Stimulated activated CD8-positive, alpha-beta memory T cell treated with anti-CD3 and anti-CD28 coated beads, Interleukin-4, amount 100 ng/mL, for 4 hours (primary cell): ENCODE results near the gene NEU2.

Experiments
- DNase-seq, 2 donors: peaks; one replicate each; pipeline ENCODE4 v3.0.0-alpha.2; 2020; ENCODE audit warnings: low read depth in 2 of 2, low spot score in 1 of 2

NEU2 gene

GRCh38 chr2:233032551-233033320 lies at the start of gene NEU2:
TSS of gene NEU2 (plus strand) at chr2:233032672. CDS start at chr2:233032672, 0 bp downstream.
- no peak for DNase-seq

- no peak for DNase-seq
Measured at GRCh38 chr2:232982926-232983668, 49.4 kb upstream of the NEU2 start.

GRCh38 chr2:232983669-232984140 lies 48.8 kb upstream of the NEU2 start:
- no peak for DNase-seq

- no peak for DNase-seq
Measured at GRCh38 chr2:232984451-232985207, 47.8 kb upstream of the NEU2 start.

GRCh38 chr2:232986155-232986554 lies 46.3 kb upstream of the NEU2 start:
- DNase-seq, result no peak

GRCh38 chr2:232993231-232993821 lies 39.1 kb upstream of the NEU2 start:
- no peak for DNase-seq

- DNase-seq, result no peak
Measured at GRCh38 chr2:232994446-232994845, 38.0 kb upstream of the NEU2 start.

GRCh38 chr2:232997749-232998665 lies 34.5 kb upstream of the NEU2 start:
- DNase-seq, result no peak

GRCh38 chr2:232998666-232998985 lies 33.8 kb upstream of the NEU2 start:
- DNase-seq, result no peak

GRCh38 chr2:232999354-232999753 lies 33.1 kb upstream of the NEU2 start:
- no peak for DNase-seq

GRCh38 chr2:233000886-233001750 lies 31.4 kb upstream of the NEU2 start:
- DNase-seq, result no peak

- DNase-seq, result no peak
Measured at GRCh38 chr2:233002829-233003657, 29.4 kb upstream of the NEU2 start.

- DNase-seq, result no peak
Measured at GRCh38 chr2:233003658-233004555, 28.6 kb upstream of the NEU2 start.

- DNase-seq, result no peak
Measured at GRCh38 chr2:233005096-233005495, 27.4 kb upstream of the NEU2 start.

- DNase-seq, result no peak
Measured at GRCh38 chr2:233006648-233007047, 25.8 kb upstream of the NEU2 start.

GRCh38 chr2:233007270-233007669 lies 25.2 kb upstream of the NEU2 start:
- no peak for DNase-seq

GRCh38 chr2:233007739-233008138 lies 24.7 kb upstream of the NEU2 start:
- no peak for DNase-seq

- DNase-seq, result no peak
Measured at GRCh38 chr2:233009661-233010060, 22.8 kb upstream of the NEU2 start.
